TTC549 (cell line): ENCODE data around the gene CALR.
"Not testable (repeated sequence)": the region's sequence is repeated elsewhere in the genome, so short reads cannot be mapped to it uniquely, and the experiment has no call there.

Source experiments
- FAIRE-seq: peaks from 2 replicates; lab custom pipeline; 2012; peaks lifted over from hg19 to GRCh38; lab: Jason Lieb, UNC

Gene CALR

GRCh38 chr19:12952488-12953137, 14.2 kb downstream of the CALR start:
- FAIRE-seq = no peak

GRCh38 chr19:12953138-12953798, 14.9 kb downstream of the CALR start:
- no peak for FAIRE-seq

GRCh38 chr19:12953799-12954611, 15.6 kb downstream of the CALR start:
- no peak for FAIRE-seq

GRCh38 chr19:12954612-12954962, 16.2 kb downstream of the CALR start:
- no peak for FAIRE-seq

- not testable (repeated sequence) for FAIRE-seq
Measured at GRCh38 chr19:12955575-12955974, 17.2 kb downstream of the CALR start.

GRCh38 chr19:12955996-12956395, 17.6 kb downstream of the CALR start:
- FAIRE-seq = no peak

GRCh38 chr19:12956446-12957388, 18.3 kb downstream of the CALR start, which contains the start of gene GADD45GIP1:
Gene GADD45GIP1, minus strand, starts transcription at chr19:12957223. Its CDS starts 11 bp downstream, at chr19:12957212.
- FAIRE-seq = no peak

GRCh38 chr19:12957389-12957952, 19.1 kb downstream of the CALR start:
- not testable (repeated sequence) for FAIRE-seq

- FAIRE-seq = no peak
Measured at GRCh38 chr19:12959481-12959880, 21.1 kb downstream of the CALR start.

GRCh38 chr19:12965017-12965811, 26.8 kb downstream of the CALR start:
- no peak for FAIRE-seq

GRCh38 chr19:12965812-12966135, 27.4 kb downstream of the CALR start:
- no peak for FAIRE-seq

- FAIRE-seq = no peak
Measured at GRCh38 chr19:12967907-12968306, 29.5 kb downstream of the CALR start.

- no peak for FAIRE-seq
Measured at GRCh38 chr19:12969292-12969988, 31.0 kb downstream of the CALR start, which contains the start of gene DAND5. Gene DAND5, plus strand, starts transcription at chr19:12969576. Its CDS starts 85 bp downstream, at chr19:12969661.

- no peak for FAIRE-seq
Measured at GRCh38 chr19:12970070-12970820, 31.8 kb downstream of the CALR start.

GRCh38 chr19:12973236-12973635, 34.8 kb downstream of the CALR start:
- FAIRE-seq = no peak

GRCh38 chr19:12974301-12975220, 36.2 kb downstream of the CALR start:
- no peak for FAIRE-seq

- no peak for FAIRE-seq
Measured at GRCh38 chr19:12975221-12975741, 36.9 kb downstream of the CALR start.

GRCh38 chr19:12976109-12976508, 37.7 kb downstream of the CALR start:
- FAIRE-seq = not testable (repeated sequence)
